Upper lobe of left lung (tissue), 4 donors: ENCODE measurements around the gene MPP4.

ENCODE experiments used
- POLR2AphosphoS5 ChIP-seq, 2 donors: sonication (generic); formaldehyde crosslinking; IDR thresholded peaks; one replicate each; pipeline ENCODE4 v1.5.1; 2017; ENCODE audit warnings: antibody characterized with exemption in 2 of 2
- TF ChIP-seq, protein P1 (sequence below), 6 experiments: fragments of 450-650 bp in 4 of 6; fragments of 200-600 bp in 2 of 6; sonication (generic) in 2 of 6; IDR thresholded peaks; one replicate each; pipeline ENCODE4 v1.5.1; 2016 to 2019; ENCODE audit warnings: antibody characterized with exemption in 6 of 6

DNA sequence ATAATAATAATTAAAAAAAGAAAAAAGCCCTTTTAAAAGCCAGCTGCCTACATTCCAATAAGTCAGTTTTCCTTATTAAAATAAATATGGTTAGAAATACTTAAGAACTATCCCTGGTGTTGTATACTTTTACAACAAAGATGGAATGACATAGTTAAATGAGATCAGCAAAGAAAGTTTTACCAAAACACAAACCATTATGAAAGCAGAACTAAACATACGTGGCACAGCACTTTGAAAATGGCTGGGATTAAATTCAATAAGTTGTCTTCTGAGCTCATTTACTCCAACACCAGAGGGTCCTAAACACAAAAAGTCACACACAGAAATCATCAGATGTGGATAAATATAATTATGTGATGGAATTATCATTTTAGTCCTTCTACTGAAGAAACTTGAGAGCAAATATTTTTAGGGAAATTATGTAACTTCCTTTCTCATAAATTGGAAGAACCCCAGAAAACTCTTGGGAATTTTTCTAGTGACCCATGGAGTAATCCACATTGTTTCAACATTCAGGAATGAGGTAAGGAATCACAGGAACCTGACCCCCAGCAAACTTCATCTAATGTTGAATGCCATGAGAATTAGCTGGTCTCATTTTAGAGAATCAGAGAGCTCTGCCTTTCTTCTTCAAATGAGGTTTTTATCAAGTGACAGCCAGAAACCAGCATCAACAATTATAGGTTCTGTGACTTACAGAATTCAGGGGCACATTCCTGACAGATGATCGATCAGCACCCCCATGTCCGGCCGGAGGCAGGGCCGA lies 43.6 kb downstream of the MPP4 start:
- TF ChIP-seq, protein P1, sequence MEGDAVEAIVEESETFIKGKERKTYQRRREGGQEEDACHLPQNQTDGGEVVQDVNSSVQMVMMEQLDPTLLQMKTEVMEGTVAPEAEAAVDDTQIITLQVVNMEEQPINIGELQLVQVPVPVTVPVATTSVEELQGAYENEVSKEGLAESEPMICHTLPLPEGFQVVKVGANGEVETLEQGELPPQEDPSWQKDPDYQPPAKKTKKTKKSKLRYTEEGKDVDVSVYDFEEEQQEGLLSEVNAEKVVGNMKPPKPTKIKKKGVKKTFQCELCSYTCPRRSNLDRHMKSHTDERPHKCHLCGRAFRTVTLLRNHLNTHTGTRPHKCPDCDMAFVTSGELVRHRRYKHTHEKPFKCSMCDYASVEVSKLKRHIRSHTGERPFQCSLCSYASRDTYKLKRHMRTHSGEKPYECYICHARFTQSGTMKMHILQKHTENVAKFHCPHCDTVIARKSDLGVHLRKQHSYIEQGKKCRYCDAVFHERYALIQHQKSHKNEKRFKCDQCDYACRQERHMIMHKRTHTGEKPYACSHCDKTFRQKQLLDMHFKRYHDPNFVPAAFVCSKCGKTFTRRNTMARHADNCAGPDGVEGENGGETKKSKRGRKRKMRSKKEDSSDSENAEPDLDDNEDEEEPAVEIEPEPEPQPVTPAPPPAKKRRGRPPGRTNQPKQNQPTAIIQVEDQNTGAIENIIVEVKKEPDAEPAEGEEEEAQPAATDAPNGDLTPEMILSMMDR (IDR thresholded peaks at IDR 0.05), result no peak
- no peak for TF ChIP-seq POLR2AphosphoS5 (IDR thresholded peaks at IDR 0.05)
